ENCODE data around the gene CEND1. TPM values are rescaled to one million over a fixed set of nuclear protein-coding genes. Genes with fewer than 3 reads are reported as not detected.

The CEND1 gene
- polyA plus RNA-seq, 1 donor, result 0.67 TPM

DNA sequence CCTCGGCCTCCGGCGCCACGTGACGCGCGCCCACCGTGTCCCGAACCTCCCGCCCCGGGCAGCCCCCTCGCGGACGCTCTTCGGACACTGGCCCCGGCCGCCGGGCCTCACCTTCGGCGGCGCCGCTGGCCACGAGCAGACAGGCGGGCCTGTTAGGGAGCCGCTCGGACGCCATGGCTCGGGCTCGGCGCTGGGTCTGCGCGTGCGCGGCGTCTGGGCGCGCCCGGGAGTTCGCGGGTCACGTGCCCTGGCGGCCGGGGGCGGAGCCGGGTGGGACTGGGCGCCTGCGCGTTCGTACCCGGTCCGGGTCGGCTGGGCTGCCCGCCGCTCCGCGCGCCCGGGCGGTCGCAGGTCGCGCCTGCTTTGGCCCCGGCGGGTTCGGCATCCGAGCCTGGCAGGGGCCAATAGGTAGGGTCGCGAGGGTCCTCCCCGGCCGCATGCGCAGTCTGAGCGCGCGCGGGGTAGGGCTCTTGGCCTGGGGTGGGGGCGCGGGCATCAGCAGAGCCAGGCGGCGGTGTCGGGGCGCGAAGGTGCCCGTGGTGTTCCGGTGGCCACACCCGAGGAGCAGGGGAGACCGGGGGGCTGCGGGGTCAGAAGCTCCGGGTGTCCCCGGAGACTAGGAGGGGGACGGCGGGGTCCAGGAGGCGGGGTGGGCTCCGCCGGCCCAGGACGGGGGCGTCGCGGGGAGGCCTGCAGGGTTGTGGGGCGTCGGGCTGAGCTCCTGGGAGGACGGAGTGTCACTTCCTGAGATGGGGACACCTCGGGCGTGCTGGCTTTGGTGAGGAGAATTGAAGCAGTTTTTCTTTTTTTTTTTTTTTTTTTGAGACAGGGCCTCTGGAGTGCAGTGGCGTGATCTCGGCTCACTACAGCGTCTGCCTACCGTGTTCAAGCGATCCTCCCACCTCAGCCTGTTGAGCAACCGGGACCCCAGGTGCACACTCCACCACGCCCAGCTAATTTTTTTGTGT is 12.3 kb downstream of the CEND1 start, which contains the start of gene GATD1:
Gene GATD1, minus strand, starts transcription at position 200 of the 968 bp plus-strand sequence. Its CDS starts 25 bp downstream, at position 175.
- peak; percentile 95 for DNase-seq

DNA sequence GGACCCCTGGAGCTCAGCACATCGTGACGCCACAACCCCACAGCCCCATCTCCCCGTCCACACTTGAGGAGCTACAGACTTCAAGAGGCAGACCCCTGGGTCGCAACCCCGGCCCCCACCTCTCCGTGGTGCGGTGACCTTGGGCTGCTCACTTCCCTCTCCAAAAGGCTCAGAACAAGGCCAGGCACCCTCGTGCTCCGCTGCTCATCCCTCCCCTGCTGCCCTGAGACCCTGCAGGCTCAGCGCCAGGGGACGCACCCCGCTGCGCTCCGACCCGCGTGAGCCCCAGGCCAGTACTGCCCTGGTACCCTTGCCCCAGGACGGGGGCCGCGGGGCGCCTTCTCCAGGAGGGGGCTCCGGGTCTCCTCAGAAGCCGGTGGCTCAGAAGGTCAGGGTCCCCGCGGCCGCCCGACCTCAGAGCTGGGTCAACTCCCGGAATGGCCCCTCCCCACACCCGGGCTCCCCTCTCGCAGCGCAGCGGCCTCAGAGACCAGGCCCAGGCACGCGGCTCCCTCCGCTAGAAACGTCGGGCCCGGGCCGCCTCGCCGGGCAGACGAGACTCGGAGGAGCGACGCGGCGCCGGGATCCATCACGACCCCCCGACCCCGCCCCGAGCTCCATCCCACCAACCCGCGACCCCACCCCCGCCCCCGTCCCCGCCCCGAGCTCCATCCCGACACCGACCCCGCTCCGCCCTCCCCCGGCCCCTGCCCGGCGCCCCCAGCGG is 13.2 kb downstream of the CEND1 start:
- no peak for DNase-seq

- no peak for DNase-seq
Measured at GRCh38 chr11:776263-776560, 13.7 kb downstream of the CEND1 start.

DNA sequence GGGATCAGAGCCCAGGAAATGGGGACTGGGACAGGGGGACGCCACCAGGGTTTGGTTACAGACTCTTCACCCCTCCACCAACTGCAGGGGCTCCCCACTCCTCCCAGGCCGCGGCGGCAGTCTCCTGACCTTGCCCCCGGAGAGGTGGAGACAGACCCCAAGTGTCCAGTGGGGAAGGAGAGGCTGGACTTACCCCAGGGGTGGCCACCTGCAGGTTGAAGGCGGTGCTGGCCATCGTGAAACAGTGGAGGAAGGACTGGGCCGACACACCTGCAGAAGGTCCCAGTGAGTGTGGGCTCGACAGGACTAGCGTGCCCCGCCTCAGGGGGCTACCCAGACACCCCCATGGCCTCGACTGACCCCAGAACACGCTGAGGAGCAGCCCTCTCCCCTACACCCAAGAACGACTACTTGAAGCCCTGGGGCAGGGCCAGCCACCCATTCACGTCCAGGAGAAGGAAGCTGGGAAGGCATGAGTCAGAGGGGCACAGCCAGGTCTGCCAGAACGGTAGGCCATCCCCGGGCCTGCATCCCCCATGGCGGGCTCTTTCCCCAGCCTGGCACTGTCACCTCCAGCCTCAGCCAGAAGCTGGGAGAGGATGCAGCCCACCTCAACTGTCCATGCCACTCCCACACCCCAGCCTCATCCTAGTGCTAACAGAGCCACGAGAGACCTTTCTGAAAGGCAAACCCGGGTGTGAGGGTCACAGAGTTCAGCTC is 14.9 kb downstream of the CEND1 start:
- DNase-seq, result no peak

DNA sequence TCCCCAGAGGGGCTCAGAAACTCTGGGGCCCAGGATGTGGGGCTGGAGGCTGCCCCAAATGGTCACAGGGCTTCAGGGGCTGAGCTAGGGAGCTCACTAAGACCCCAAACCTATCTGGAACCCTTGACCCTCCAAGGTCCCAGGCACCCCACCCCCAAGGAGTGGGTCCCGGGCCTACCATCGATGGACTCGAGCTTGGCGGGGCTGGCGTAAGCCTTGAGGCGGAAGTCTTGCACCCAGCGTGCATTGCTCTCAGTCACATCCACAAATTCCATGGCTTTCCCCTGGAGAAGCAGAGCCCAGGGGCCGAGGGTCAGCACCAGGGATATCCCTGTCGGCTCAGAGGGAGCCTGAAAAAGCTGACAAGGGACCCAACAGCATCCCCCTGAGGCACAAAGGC is 16.1 kb downstream of the CEND1 start:
- no peak for DNase-seq

- no peak for DNase-seq
Measured at GRCh38 chr11:773425-773824, 16.5 kb downstream of the CEND1 start.

DNA sequence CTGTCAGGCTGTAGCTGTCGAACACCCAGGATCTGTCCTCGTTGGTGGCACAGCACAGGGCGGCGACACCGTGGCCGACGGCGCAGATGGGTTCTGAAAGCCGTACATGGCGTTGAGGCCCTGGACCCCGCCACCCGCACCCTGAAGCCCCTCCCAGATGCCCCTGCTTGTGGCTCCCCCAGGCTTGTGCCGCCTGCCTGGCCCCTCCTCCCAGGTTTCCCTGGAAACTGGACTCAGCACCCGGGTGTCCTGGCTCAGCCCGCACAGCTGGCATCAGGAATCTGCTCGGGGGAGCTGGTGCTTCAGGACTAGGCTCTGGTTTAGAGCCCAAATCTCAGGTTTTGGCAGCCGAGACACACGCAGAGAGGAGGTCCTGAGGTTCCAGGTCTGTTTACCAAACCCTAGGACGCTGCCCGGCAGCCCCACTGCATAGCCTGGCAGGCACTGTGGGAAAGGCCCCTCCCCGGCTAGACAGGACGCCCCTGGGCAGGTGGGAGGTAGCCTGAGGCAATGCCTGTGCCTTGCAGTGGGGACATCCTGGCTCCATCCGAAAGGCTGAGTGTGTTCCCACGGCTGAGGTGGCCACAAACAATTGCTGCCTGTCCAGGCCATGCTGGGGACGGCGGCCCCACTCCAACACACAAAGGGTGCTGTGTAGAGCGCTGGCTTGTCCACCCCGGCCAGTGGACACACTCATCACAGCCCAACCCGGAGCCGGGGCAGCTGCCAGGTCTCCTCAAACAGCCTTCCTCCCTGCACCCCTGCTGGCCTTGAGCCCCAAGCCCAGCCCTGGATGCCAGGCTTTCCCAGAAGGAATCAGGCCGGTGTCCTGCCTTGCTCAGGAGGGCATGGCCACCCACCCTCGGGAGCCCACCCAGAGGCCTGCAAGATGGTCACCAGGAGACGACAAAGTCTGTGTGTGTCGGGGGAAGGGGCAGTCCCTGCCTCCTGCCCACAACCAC is 17.2 kb downstream of the CEND1 start:
- no peak for DNase-seq

GRCh38 chr11:771617-772204 is 18.2 kb downstream of the CEND1 start:
- DNase-seq, result no peak

GRCh38 chr11:770642-771616 is 19.0 kb downstream of the CEND1 start:
- DNase-seq, result no peak

- no peak for DNase-seq
Measured at GRCh38 chr11:769887-770641, 19.8 kb downstream of the CEND1 start.

- DNase-seq, result no peak
Measured at GRCh38 chr11:767238-767637, 22.7 kb downstream of the CEND1 start.

- no peak for DNase-seq
Measured at GRCh38 chr11:766936-767210, 23.0 kb downstream of the CEND1 start.

- DNase-seq, result no peak
Measured at GRCh38 chr11:766106-766935, 23.6 kb downstream of the CEND1 start.

DNA sequence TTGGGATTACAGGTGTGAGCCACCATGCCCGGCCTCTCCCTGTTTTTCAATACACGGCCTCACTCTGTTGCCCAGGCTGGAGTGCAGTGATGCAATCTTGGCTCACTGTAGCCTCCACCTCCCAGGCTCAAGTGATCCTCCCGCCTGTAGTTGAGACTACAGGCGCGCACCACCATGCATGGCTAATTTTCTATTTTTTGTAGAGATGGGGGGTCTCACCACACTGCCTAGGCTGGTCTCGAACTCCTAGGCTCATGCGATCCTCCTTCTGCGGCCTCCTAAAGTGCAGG is 24.1 kb downstream of the CEND1 start:
- DNase-seq, result no peak

- no peak for DNase-seq
Measured at GRCh38 chr11:765025-765801, 24.7 kb downstream of the CEND1 start.

DNA sequence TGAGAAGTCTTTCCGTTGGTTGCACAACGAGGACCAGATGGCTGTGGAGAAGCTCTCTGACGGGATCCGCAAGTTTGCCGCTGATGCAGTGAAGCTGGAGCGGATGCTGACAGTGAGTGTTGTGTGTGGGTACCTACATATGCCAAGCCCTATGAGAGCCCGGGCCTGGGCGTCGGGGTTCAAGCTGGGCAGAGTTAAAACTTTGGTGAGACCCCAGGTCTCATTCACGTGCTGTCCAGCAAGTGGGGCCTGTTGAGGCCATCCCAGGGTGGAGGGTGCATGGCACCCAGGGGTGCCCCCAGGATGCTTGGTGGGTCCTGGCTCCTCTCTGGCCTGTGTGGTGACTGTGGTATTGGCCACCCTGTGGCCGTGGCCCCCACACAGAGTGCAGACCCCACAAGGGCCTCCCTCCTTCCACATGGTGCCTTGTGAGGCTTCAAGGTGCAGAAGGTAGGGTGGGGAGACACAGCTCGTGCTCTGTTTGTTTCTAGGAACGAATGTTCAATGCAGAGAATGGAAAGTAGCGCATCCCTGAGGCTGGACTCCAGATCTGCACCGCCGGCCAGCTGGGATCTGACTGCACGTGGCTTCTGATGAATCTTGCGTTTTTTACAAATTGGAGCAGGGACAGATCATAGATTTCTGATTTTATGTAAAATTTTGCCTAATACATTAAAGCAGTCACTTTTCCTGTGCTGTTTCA is 25.4 kb downstream of the CEND1 start:
- DNase-seq, result no peak

- DNase-seq, result no peak
Measured at GRCh38 chr11:763549-764321, 26.2 kb downstream of the CEND1 start.

Measured in hindlimb muscle (tissue), 1 donor.